ENCODE measurements around the gene FAM13B. TPM values are rescaled to one million over a fixed set of nuclear protein-coding genes. Genes with fewer than 3 reads are reported as not detected.
"Not testable (repeated sequence)": the region's sequence is repeated elsewhere in the genome, so short reads cannot be mapped to it uniquely, and the experiment has no call there.

FAM13B gene
- total and polyA plus RNA-seq, 11 donors, result 6.8 to 42.0 (median 25.3) TPM

GRCh38 chr5:137954131-137954879 lies 78.6 kb downstream of the FAM13B start:
- intact Hi-C loops (cut with DNase I), result no loop called here
- peak overlapping the region; percentile 3 to 76 (median 44) for H3K27ac ChIP-seq
- 56 to 61% (median 57%) methylated on average over 9 of the region's 9 CpGs for WGBS, 4 donors
- no peaks in the 10 kb centered on the region for H3K9me3 ChIP-seq
- no peak for TF ChIP-seq POLR2A (IDR thresholded peaks at IDR 0.05)
- TF ChIP-seq, protein P1, sequence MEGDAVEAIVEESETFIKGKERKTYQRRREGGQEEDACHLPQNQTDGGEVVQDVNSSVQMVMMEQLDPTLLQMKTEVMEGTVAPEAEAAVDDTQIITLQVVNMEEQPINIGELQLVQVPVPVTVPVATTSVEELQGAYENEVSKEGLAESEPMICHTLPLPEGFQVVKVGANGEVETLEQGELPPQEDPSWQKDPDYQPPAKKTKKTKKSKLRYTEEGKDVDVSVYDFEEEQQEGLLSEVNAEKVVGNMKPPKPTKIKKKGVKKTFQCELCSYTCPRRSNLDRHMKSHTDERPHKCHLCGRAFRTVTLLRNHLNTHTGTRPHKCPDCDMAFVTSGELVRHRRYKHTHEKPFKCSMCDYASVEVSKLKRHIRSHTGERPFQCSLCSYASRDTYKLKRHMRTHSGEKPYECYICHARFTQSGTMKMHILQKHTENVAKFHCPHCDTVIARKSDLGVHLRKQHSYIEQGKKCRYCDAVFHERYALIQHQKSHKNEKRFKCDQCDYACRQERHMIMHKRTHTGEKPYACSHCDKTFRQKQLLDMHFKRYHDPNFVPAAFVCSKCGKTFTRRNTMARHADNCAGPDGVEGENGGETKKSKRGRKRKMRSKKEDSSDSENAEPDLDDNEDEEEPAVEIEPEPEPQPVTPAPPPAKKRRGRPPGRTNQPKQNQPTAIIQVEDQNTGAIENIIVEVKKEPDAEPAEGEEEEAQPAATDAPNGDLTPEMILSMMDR (IDR thresholded peaks at IDR 0.05), result no peak
- peaks cover 0 to 95% (median 68%) of the 10 kb centered on the region in 9 donors for H3K36me3 ChIP-seq
- peak; percentile 80 to 96 (median 93) for ATAC-seq
- peak overlapping the region in 2 of 12 donors; percentile 22 to 27 for H3K4me3 ChIP-seq
- peak in 3 of 5 donors; percentile 29 to 52 (median 49) for DNase-seq
- H3K27me3 ChIP-seq, result no peaks in the 10 kb centered on the region
- peaks cover 0 to 41% (median 13%) of the 10 kb centered on the region in 12 donors for H3K4me1 ChIP-seq

DNA sequence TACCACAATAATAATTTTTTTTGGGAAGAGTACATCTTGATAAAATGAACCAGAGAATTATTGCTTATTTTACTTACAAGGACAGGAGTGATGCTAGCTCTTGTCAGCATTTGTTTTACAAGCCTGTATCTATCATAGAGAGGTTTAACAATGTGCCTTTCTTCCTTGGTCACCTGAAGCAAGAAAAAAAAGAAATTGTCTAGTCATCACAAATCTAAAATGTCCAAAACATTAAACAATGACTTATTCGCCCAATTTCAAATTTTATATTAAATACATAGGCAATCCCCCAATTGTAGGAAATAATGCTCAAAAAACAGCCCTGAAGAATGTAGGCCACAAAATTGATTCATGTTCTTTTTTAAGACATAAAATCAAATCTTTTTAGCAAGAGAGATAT lies 87.1 kb downstream of the FAM13B start:
- H3K4me1 ChIP-seq, result peaks cover 0 to 6% (median 0%) of the 10 kb centered on the region in 12 donors
- no peak overlapping the region for H3K27ac ChIP-seq
- ATAC-seq (no peak), DNase-seq (no peak)
- TF ChIP-seq, protein P1 (IDR thresholded peaks at IDR 0.05), result no peak
- TF ChIP-seq POLR2A (IDR thresholded peaks at IDR 0.05), result no peak
- H3K27me3 ChIP-seq, result no peaks in the 10 kb centered on the region
- intact Hi-C loops (cut with DNase I), result no loop called here
- H3K9me3 ChIP-seq, result no peaks in the 10 kb centered on the region
- no peak overlapping the region for H3K4me3 ChIP-seq
- 93 to 99% (median 95%) methylated on average over 1 of the region's 1 CpG for WGBS, 4 donors
- H3K36me3 ChIP-seq, result peaks cover 0 to 100% (median 100%) of the 10 kb centered on the region in 9 donors

DNA sequence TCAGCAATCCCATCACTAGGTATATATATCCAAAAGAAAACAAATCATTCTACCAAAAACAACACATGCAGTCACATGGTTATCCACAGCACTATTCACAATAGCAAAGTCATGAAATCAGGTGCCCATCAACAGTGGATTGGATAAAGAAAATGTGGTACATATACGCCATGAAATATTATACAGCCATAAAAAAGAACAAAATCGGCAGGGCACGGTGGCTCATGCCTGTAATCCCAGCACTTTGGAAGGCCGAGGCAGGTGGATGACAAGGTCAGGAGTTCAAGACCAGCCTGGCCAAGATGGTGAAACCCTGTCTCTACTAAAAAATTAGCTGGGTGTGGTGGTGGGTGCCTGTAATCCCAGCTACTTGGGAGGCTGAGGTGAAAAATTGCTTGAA lies 88.6 kb downstream of the FAM13B start:
- intact Hi-C loops (cut with DNase I); DNase-seq; H3K4me3 ChIP-seq; H3K27ac ChIP-seq; ATAC-seq; H3K9me3 ChIP-seq; H3K4me1 ChIP-seq; H3K27me3 ChIP-seq: not testable (repeated sequence)
- WGBS, 4 donors, result 94 to 99% (median 99%) methylated on average over 4 of the region's 4 CpGs
- peaks cover 0 to 100% (median 100%) of the 10 kb centered on the region in 9 donors for H3K36me3 ChIP-seq

DNA sequence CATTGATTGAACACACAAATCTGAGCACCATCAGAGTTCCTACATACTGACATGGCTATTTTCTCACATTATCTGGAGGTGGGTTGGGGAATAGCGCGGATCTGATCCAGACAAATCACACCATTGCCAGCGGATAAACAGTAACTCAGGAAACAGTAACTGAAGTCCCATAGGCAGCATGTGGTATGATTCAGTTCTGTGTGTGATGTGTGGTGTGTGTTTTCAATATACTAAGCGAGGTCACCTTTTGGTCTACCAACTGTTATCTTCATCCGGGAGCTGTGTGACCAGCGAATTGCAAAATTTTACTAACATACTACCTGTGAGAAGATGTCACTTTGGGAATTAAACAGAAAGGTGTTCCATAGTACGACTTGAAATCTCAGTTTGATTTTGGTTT lies 93.5 kb downstream of the FAM13B start:
- intact Hi-C loops (cut with DNase I), result no loop called here
- no peak overlapping the region for H3K27ac ChIP-seq
- H3K9me3 ChIP-seq, result no peaks in the 10 kb centered on the region
- 78 to 89% (median 82%) methylated on average over 7 of the region's 7 CpGs for WGBS, 4 donors
- DNase-seq, result no peak
- H3K4me3 ChIP-seq, result no peak overlapping the region
- H3K36me3 ChIP-seq, result peaks cover 0 to 80% (median 75%) of the 10 kb centered on the region in 9 donors
- ATAC-seq, result no peak
- H3K27me3 ChIP-seq, result no peaks in the 10 kb centered on the region
- peaks cover 0 to 13% (median 2%) of the 10 kb centered on the region in 12 donors for H3K4me1 ChIP-seq
- TF ChIP-seq, protein P1 (IDR thresholded peaks at IDR 0.05), result no peak
- TF ChIP-seq POLR2A (IDR thresholded peaks at IDR 0.05), result no peak
